ENCODE results near the gene CTAGE1.

The CTAGE1 gene

DNA sequence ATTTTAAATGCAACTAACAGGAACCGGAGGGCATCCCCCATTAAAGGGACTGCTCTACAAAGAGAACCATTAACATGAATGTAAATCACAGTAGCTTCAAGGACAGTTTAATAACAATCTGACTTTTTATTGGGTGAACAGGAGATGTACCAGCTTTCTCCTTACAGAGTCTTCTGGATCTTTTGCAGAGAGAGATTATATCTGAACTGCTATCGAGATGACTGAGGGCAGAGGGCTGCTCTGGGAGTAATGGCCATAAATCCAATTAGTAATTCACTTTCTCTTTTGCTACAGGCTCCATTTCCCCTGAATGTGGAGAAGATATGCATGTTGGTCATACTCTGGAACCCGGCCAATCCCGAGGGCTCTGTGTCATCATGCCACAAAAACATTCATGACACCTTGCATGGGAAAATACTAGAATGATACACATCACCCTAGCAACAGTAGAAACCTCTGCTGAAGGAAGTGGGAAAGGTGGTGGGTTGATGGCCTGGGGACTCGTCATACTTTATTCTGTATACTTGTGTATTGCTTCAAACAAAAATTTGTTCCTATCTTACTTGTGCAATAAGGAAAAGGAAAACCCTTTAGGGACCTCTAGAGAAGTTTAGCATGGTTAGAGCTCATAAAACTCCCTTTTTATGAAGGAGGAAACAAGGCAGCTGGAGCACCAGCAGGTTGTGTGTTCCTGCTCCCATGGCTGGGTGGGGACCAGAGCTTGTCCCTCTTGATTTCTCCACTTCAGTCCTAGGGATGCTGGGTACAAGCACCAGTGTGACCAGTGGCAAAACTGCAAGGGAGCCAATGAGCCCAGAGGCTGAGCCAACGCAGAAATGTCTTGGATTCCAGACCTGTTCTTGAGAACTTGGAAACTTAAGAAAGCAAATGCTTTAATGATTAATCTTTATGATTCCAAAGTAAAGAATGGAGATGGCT, 26.0 kb downstream of the CTAGE1 start:
- peak; percentile 66 for DNase-seq (ENCODE audit: low spot score)

DNA sequence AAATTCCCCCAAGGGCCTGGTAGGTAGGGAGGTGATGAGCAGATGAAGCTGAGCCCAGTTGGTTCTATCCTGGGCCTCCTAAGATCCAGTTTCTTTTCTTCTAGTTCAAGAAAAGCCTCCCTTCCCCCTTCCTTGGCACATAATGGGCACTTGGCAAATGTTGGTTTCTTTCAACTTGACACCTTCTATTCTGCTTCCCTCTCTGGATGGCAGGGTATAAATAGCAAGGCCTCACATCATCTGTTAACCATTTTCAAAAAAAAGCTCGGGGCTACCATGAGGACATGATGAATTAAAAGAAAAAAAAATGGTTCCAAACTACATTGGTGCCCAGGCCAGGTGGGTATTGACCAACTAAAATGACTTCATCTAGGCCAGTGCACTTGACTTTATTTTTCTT, 29.9 kb downstream of the CTAGE1 start:
- no peak for DNase-seq (ENCODE audit: low spot score)

DNA sequence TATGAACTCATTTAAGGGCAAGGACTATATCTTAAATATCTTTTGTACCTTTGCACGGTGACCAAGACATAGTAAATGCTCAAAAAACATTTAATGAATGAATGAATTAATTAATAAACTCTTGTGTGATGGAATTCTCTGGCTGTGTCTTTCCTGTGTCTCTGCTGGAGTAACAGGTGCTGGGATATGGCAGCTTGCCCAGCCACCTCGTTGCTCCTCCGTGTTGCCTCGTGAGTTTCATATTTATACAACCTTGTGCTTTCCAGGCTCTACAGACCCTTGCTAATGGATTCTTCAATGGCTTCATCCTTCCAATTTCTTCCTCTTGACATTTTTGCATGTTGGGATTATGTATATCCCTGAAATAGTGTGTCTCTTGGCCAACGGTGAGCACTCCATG, 30.4 kb downstream of the CTAGE1 start:
- DNase-seq (ENCODE audit: low spot score), result no peak

DNA sequence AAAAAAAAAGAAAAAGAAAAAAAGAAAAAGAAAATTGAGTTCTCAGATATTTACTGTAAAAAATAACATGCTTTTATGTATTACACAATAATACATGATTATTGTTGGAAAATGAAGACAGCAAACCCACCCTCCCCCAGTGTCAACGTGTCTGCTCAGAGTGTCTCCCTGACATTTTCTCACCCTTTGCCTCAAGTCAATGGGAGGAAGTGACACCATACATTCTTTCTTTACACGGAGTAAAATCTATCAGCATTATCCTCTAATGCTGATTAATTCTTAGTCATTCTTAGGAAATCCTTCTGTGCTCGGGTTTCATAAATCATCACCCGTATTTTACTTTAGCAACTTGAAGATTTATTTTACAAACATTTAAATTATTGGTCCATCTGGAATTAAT, 32.0 kb downstream of the CTAGE1 start:
- peak; percentile 20 for DNase-seq (ENCODE audit: low spot score)

DNA sequence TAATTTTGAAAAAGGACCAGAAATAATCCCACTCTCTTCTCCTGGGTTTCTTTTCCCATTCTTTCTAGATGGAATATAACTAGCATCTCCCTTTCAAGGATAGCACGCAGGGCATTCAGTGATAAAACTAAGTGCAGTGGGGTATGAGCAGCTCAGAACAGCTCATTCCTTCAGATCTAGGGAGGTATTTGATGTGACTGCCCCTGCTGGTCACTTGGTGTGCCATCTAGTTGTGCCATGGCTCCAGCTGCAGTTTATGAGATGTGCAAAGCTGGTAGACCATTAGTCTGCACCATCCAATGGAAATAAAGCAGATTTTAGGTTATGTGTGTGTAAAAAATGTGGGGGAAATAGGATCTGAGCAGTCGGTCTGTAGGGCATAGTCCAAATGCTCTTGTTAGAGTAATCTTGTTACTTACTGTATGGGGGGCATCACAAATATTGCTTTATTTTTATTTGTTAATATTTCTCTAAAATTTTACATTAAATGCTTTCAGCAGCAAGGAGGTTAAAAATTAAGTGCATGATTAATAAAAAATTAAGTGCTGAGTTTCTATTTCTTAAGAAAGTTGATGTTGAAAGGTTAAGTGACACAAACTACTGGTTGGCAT, 38.9 kb downstream of the CTAGE1 start:
- DNase-seq (ENCODE audit: low spot score), result peak; percentile 15

DNA sequence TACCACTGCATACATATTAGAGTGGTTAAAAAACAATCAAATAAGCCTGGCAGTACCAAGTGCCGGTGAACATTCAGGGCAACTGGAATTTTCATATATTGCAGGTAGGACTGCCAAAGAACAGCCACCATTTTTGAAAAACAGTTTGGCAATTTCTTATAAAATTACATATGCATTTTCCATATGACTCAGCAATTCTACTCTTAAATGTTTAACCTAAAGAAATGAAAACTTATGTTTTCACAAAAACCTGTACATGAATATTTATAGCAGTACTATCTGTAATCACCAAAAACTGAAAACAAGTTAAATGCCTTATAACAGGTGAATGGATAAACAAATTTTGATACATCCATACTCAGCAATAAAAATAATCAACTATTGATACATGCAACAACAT, 39.9 kb downstream of the CTAGE1 start:
- no peak for DNase-seq (ENCODE audit: low spot score)

DNA sequence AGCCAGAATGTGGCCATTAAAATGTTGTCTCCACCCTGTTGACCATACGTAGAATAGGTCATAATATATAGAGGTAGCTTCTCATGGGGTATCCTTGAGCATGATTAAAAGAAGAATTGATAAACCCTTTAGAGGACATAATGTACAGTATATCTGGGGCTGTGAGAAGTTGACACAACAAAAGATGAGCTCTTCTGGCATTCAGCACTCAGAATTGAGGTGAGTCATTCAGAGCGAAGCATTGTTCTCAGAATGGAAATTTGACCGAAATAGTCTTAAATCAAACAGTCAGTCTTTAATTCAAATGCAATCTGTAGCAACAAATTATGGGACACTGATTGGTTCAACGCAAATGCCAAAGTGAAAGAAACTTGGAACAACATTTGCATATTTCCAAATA, 47.3 kb downstream of the CTAGE1 start:
- no peak for DNase-seq (ENCODE audit: low spot score)

DNA sequence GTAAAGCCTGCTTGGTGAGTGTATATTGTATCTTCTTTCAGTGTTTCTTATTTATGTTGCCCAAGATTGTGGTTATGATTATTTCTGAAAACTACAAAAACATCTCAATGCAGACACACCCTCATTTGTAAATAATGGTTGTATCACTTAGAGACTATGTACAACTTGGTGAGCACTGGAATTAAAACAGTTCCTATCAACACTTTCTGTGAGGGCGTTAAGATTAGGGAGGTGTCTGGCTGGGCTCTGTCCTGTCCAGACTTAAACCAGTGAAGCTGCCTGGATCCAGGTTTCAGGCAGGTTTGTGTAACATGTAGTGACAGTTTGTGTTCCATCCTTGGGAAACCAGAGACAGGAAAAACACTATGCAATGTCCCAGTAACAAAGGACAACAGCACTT, 49.7 kb downstream of the CTAGE1 start:
- no peak for DNase-seq (ENCODE audit: low spot score)

DNA sequence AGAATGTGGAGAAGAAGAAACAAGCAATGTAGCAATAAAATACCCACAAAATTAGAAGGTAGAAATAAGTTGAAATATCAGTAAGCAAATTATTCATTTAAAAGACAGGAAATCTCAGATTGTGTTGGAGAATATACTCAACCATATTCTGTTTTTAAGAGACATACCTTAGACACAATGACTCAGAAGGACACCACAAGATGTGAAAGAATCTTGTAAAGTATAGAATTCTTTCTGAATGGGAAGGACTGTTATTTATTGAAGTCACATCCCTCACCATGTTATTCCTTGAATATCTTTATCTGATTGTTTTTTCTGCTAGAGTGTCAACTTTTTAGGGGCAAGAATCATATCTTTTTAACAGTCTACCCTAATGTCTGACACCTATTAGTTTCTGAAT, 50.4 kb downstream of the CTAGE1 start:
- no peak for DNase-seq (ENCODE audit: low spot score)

DNA sequence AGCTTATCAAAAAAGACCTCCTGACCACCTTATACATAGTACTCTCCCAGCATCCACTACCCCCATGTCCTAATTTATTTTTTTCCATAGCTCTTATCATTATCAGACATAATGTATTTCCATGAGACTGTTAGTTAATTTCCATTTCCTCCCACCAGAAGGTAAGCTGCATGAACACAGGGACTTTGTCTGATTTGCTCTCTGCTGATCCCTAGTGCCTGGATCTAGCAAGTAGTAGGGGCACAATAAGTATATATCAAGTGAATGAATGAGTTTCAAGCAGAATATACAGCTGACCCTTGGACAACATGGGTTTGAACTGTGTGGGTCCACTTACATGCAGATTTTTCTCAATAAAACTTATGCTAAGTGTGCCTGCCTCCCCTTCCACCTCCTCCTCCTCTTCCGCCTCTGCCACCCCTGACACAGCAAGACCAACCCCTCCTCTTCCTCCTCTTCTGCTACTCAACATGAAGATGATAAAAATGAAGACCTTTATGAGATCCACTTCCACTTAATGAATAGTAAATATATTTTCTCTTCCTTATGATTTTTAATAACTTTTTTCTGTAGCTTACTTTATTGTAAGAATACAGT, 53.8 kb downstream of the CTAGE1 start:
- no peak for DNase-seq (ENCODE audit: low spot score)

Measured in CD4-positive, alpha-beta T cell treated with Interleukin-15 for 4 hours (primary cell).